GM23248 (cell line): ENCODE data around the gene SLC22A12.
"Not testable (repeated sequence)": the region's sequence is repeated elsewhere in the genome, so short reads cannot be mapped to it uniquely, and the experiment has no call there.

Experiments used
- EZH2 ChIP-seq: fragments of 200-600 bp; sonication (generic); IDR thresholded peaks from 2 replicates; pipeline ENCODE4 v1.6.1; 2018; ENCODE audit warnings: antibody characterized with exemption, mild to moderate bottlenecking; ENCODE audit not compliant: insufficient read depth, poor library complexity, severe bottlenecking
- EZH2phosphoT487 ChIP-seq: fragments of 200-600 bp; sonication (generic); IDR thresholded peaks from 2 replicates; pipeline ENCODE4 v1.6.1; 2018; ENCODE audit warnings: antibody characterized with exemption, moderate library complexity, mild to moderate bottlenecking, low read depth; ENCODE audit not compliant: insufficient read depth

DNA sequence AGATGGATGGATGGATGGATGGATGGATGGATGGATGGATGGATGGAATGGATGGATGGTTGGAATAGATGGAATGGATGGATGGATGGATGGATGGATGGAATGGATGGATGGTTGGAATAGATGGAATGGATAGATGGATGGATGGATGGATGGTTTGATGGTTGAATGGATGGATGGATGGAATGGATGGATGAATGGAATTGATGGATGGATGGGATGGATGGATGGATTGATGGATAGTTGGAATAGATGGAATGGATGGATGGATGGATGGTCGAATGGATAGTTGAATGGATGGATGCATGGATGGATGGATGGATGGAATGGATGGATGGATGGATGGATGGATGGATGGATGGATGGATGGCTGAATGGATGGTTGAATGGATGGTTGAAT, 4.9 kb downstream of the SLC22A12 start:
- not testable (repeated sequence) for TF ChIP-seq EZH2phosphoT487, EZH2
